22Rv1 (cell line): Measurements from ENCODE around the gene MED12.
A peak's percentile ranks its signal among the peaks of the same experiment; 100 is the strongest.

Experiments
- H3K27ac ChIP-seq: fragments of 450-650 bp; 2 replicates; pipeline ENCODE4 v1.5.1; 2017
- ZFX ChIP-seq: fragments of 450-650 bp; IDR thresholded peaks from 2 replicates; pipeline ENCODE4 v1.6.1; 2017; ENCODE audit warnings: antibody characterized with exemption, borderline replicate concordance
- TF ChIP-seq, protein P1 (sequence below): fragments of 450-650 bp; IDR thresholded peaks from 2 replicates; pipeline ENCODE4 v1.5.1; 2017; ENCODE audit warnings: mild to moderate bottlenecking

The MED12 gene

DNA sequence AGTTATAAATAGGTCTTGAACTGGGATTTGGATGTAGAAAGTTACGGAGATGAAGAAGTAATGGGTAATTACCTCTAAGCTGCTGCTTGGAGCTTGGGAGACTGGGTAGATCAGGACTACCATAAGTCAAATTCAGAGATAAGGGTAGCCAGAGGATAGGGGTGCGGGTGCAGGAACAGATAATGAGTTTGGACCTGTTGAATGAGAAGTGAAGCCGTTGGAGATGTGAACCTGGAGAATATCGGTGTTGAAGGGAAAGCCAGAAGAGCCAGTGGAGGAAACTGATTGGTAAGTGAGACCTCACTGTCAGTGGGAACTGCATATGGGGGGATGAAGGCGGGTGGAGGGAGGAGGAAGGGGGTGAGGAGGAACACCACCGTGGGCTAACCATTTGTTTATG, 23.4 kb upstream of the MED12 start:
- H3K27ac ChIP-seq = no peak overlapping the region
- no peak for TF ChIP-seq ZFX
- TF ChIP-seq, protein P1, sequence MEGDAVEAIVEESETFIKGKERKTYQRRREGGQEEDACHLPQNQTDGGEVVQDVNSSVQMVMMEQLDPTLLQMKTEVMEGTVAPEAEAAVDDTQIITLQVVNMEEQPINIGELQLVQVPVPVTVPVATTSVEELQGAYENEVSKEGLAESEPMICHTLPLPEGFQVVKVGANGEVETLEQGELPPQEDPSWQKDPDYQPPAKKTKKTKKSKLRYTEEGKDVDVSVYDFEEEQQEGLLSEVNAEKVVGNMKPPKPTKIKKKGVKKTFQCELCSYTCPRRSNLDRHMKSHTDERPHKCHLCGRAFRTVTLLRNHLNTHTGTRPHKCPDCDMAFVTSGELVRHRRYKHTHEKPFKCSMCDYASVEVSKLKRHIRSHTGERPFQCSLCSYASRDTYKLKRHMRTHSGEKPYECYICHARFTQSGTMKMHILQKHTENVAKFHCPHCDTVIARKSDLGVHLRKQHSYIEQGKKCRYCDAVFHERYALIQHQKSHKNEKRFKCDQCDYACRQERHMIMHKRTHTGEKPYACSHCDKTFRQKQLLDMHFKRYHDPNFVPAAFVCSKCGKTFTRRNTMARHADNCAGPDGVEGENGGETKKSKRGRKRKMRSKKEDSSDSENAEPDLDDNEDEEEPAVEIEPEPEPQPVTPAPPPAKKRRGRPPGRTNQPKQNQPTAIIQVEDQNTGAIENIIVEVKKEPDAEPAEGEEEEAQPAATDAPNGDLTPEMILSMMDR = no peak

DNA sequence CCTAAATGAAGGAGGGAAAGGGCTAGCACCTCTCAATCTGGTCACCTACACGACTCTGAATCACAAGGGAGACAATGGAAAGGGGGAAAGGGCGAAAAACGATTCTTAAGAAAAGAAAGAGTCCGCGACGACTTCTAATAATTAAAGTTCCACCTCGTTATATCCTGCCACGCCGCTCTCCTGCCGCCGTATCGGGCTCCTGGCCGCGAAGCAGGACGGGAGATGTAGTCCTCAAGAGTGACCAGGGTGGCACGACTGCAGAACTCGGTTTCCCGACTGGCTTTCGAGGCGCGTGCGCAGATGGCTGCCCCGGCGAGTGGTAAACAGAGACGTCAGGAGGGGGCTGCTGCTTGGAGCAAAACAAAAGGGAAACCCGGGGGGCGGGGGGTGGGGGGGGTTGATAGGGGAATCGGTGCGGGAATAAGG, 22.8 kb upstream of the MED12 start, which contains the start of gene FOXO4:
Gene FOXO4, plus strand, starts transcription at position 297 of the 426 bp plus-strand sequence. CDS start 678 bp downstream, outside the sequence.
- no peak within 1 kb of the TSS for H3K27ac ChIP-seq
- no peak for TF ChIP-seq ZFX
- TF ChIP-seq, protein P1 = no peak

- TF ChIP-seq, protein P1 = no peak
- TF ChIP-seq ZFX = no peak
- H3K27ac ChIP-seq = no peak overlapping the region
These were observed 22.2 kb upstream of the MED12 start for GRCh38 chrX:71095981-71096759.

GRCh38 chrX:71096760-71097032, 21.7 kb upstream of the MED12 start:
- no peak overlapping the region for H3K27ac ChIP-seq
- TF ChIP-seq ZFX = no peak
- TF ChIP-seq, protein P1 = no peak

- H3K27ac ChIP-seq = no peak overlapping the region
- TF ChIP-seq, protein P1 = peak; percentile 39
- TF ChIP-seq ZFX = no peak
These were observed 20.1 kb upstream of the MED12 start for GRCh38 chrX:71098302-71098701.

DNA sequence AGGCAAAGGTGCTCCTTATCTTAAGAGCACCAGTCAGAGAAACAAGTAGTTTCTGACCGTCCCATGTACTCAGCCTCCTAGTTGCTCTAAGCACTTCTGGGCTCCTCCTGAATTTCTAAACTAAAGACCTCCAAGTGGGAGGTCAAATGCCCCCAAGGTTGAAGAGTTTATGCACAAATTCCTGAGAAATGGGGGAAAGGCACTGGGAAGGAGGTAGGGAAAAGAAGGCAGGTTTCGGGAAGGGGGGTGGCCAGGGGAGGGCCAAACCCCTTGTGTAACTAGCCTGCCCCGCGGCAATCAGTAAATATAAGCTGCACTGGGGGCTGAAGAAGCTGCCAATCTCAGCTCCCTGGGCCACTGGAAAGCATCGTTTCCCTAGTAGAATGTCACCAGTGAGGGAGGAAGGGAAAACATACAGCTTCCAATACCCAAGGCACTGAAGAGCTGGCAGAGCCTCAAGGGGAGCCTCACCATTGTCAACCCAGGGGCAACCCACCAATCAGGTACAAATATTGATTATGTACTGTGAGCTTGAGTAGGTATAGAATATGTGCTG, 19.4 kb upstream of the MED12 start:
- TF ChIP-seq, protein P1 = no peak
- no peak for TF ChIP-seq ZFX
- H3K27ac ChIP-seq = no peak overlapping the region

- no peak for TF ChIP-seq ZFX
- TF ChIP-seq, protein P1 = no peak
- no peak overlapping the region for H3K27ac ChIP-seq
These were observed 18.7 kb upstream of the MED12 start for GRCh38 chrX:71099736-71100135.
